ENCODE measurements around the gene UPK3BL2.
"Not testable (repeated sequence)": the region's sequence is repeated elsewhere in the genome, so short reads cannot be mapped to it uniquely, and the experiment has no call there.

DNA sequence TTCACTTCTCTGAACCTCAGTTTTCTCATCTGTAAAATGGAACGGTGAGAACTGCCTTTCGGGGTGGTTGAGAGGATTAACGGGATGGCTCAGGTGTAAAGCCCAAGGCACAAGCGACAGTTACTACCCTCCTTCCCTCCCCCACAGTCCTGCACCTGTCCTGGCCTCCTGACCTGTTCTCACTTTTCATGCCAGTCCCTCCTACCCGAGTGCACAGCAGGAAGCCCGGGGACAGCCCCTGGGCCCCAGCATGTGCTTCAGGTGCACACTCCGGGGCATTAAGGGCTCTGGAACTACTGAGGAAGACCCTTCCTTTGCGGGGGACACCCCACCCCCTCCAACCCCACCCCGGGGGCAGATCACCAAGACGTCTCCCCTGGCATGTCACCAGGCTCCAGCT lies 26.5 kb downstream of the UPK3BL2 start:
- TF ChIP-seq CTCF (conservative IDR thresholded peaks at IDR 0.05; ENCODE audit: low read length); EZH2phosphoT487 (IDR thresholded peaks at IDR 0.05; ENCODE audit: borderline replicate concordance): not testable (repeated sequence)

Data from Loucy (cell line).